GM23338 (cell line): Measurements from ENCODE around the gene BMAL1. TPM values are rescaled to one million over a fixed set of nuclear protein-coding genes. Genes with fewer than 3 reads are reported as not detected.

Experiments
- ATAC-seq: fragments of 200-7000 bp; cut with Tn5 transposase; 3 replicates; pipeline ENCODE4 v1.9.1; 2020
- DNase-seq: peaks from one replicate; pipeline ENCODE4 v3.0.0-alpha.2; 2015; ENCODE audit warnings: low spot score
- H2AFZ ChIP-seq: fragments of 200-600 bp; sonication (generic); 2 replicates; pipeline ENCODE4 v1.8.0; 2016; ENCODE audit warnings: antibody characterized with exemption, mild to moderate bottlenecking, moderate library complexity
- H3F3A ChIP-seq: fragments of 200-600 bp; sonication (generic); replicated peaks from 2 replicates; pipeline ENCODE4 v1.8.0; 2017; ENCODE audit warnings: antibody characterized with exemption, mixed run types, low read depth
- H3K27ac ChIP-seq: fragments of 200-600 bp; sonication (generic); 2 replicates; pipeline ENCODE4 v1.6.1; 2016; ENCODE audit warnings: low read depth
- H3K27me3 ChIP-seq: fragments of 200-600 bp; sonication (generic); 2 replicates; pipeline ENCODE4 v1.8.0; 2016; ENCODE audit warnings: mild to moderate bottlenecking, mixed run types, moderate library complexity; ENCODE audit not compliant: insufficient read depth
- H3K36me3 ChIP-seq: fragments of 200-600 bp; sonication (generic); 2 replicates; pipeline ENCODE4 v1.8.0; 2016; ENCODE audit warnings: mild to moderate bottlenecking; ENCODE audit not compliant: insufficient read depth
- H3K4me1 ChIP-seq: fragments of 200-600 bp; sonication (generic); 2 replicates; pipeline ENCODE4 v1.8.0; 2016; ENCODE audit warnings: mild to moderate bottlenecking, moderate library complexity; ENCODE audit not compliant: insufficient read depth
- H3K4me2 ChIP-seq: fragments of 200-600 bp; sonication (generic); 2 replicates; pipeline ENCODE4 v1.7.1; 2017; ENCODE audit warnings: mixed run types
- H3K4me3 ChIP-seq: fragments of 200-600 bp; sonication (generic); 2 replicates; pipeline ENCODE4 v1.6.1; 2016; ENCODE audit warnings: mixed run types
- H3K79me2 ChIP-seq: fragments of 200-600 bp; sonication (generic); replicated peaks from 2 replicates; pipeline ENCODE4 v1.8.0; 2017; ENCODE audit warnings: mild to moderate bottlenecking; ENCODE audit not compliant: insufficient read depth
- H3K9me2 ChIP-seq: fragments of 200-600 bp; sonication (generic); 2 replicates; pipeline ENCODE4 v1.8.0; 2017; ENCODE audit not compliant: insufficient read depth
- H4K20me1 ChIP-seq: fragments of 200-600 bp; sonication (generic); replicated peaks from 2 replicates; pipeline ENCODE4 v1.8.0; 2017; ENCODE audit warnings: mild to moderate bottlenecking; ENCODE audit not compliant: insufficient read depth
- H3K27ac Mint-ChIP-seq: 2 replicates; pipeline ENCODE4 v1.8.0; 2020; ENCODE audit warnings: inconsistent platforms, mild to moderate bottlenecking, moderate library complexity, mixed read lengths
- H3K27me3 Mint-ChIP-seq: 3 replicates; pipeline ENCODE4 v1.8.0; 2022; ENCODE audit warnings: low read depth, mild to moderate bottlenecking, moderate library complexity, mixed read lengths, inconsistent platforms; ENCODE audit not compliant: insufficient read depth, poor library complexity
- H3K36me3 Mint-ChIP-seq: 3 replicates; pipeline ENCODE4 v1.8.0; 2021; ENCODE audit warnings: low read depth, mild to moderate bottlenecking, inconsistent platforms, moderate library complexity, mixed read lengths
- H3K4me1 Mint-ChIP-seq: 3 replicates; pipeline ENCODE4 v1.8.0; 2020; ENCODE audit warnings: mild to moderate bottlenecking, inconsistent platforms, mixed read lengths
- H3K4me3 Mint-ChIP-seq: 3 replicates; pipeline ENCODE4 v1.8.0; 2021; ENCODE audit warnings: moderate library complexity, mild to moderate bottlenecking, inconsistent platforms, mixed read lengths
- H3K9me3 Mint-ChIP-seq: 3 replicates; pipeline ENCODE4 v1.8.0; 2020; ENCODE audit warnings: moderate library complexity, mild to moderate bottlenecking, inconsistent platforms, mixed read lengths
- CREB1 ChIP-seq: fragments of 250-450 bp; sonication (Bioruptor Pico); IDR thresholded peaks from 2 replicates; pipeline ENCODE4 v1.5.0; 2020; ENCODE audit warnings: low read depth, mild to moderate bottlenecking, moderate library complexity
- EZH2phosphoT487 ChIP-seq: fragments of 200-600 bp; sonication (generic); IDR thresholded peaks from one replicate; pipeline ENCODE4 v1.8.1; 2018; ENCODE audit warnings: antibody characterized with exemption; ENCODE audit not compliant: unreplicated experiment
- JUNB ChIP-seq: IDR thresholded peaks from one replicate; pipeline ENCODE4 v1.6.1; 2016; ENCODE audit warnings: antibody characterized with exemption; ENCODE audit not compliant: unreplicated experiment
- NANOG ChIP-seq: IDR thresholded peaks from 2 replicates; pipeline ENCODE4 v1.6.1; 2016; ENCODE audit warnings: antibody characterized with exemption, borderline replicate concordance
- POLR2AphosphoS5 ChIP-seq: IDR thresholded peaks from 2 replicates; pipeline ENCODE4 v1.6.1; 2016; ENCODE audit warnings: antibody characterized with exemption, low read depth
- ZNF331 ChIP-seq: fragments of 250-450 bp; sonication (Bioruptor Pico); IDR thresholded peaks from 2 replicates; pipeline ENCODE4 v1.5.0; 2020; ENCODE audit warnings: low read depth, mild to moderate bottlenecking, moderate library complexity
- polyA plus RNA-seq: library from polyadenylated mRNA; unstranded; fragments of >200 nt; fragmentation: Nextera tagmentation; extraction: Ambion mirVana; gene quantifications from 2 replicates; pipeline ENCODE4 v1.2.1, GENCODE V29; 2016
- total RNA-seq: library from RNA; depleted of rRNA; stranded (reverse); fragments of >200 nt; shearing (Covaris generic); gene quantifications from 2 replicates; pipeline ENCODE4 v1.2.3, GENCODE V29; 2014
- TF ChIP-seq, protein P1 (sequence below), 2 experiments: fragments of 200-600 bp in 1 of 2; sonication (generic) in 1 of 2; conservative IDR thresholded peaks; 2 replicates each; pipeline versions ENCODE4 v1.5.1 to v1.6.1; 2016 to 2017; ENCODE audit warnings: antibody characterized with exemption in 2 of 2, low read depth in 2 of 2, mild to moderate bottlenecking in 2 of 2, moderate library complexity in 1 of 2
- TF ChIP-seq, protein P2 (sequence below): IDR thresholded peaks from 2 replicates; pipeline ENCODE4 v1.6.1; 2016; ENCODE audit warnings: antibody characterized with exemption
- TF ChIP-seq, protein P3 (sequence below): IDR thresholded peaks from one replicate; pipeline ENCODE4 v1.6.1; 2018; ENCODE audit warnings: antibody characterized with exemption; ENCODE audit not compliant: unreplicated experiment

Gene BMAL1
- total and polyA plus RNA-seq, 2 experiments from 2014 or later = 5.1 to 7.2 TPM

DNA sequence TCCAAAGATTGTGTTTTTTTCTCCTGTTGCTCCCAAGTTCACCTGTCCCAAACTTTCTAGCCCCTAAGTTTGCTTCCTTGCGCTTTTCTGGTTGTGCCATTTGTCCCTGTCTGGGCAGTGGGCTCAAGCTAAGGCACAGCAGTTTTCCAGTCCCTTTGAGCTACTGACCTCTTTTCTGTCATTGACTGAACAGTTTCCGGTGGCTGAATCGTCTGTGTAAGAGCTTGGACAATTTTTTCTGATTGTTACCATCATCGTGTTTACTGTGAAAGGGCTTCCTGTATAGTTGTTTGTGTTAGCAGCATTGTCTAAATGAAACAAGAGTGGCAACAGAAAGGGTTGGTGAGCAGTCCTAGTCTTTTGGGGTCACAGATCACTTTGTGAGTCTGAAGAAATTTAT lies 49.8 kb downstream of the BMAL1 start:
- no peak overlapping the region for H3K27ac ChIP-seq
- no peaks in the 10 kb centered on the region for H3K4me1 ChIP-seq
- ATAC-seq = no peak
- H3K9me2 ChIP-seq = no peaks in the 10 kb centered on the region
- peaks cover 9% of the 10 kb centered on the region for H3K4me1 Mint-ChIP-seq
- no peak overlapping the region for H3K4me3 ChIP-seq
- no peaks in the 10 kb centered on the region for H4K20me1 ChIP-seq
- TF ChIP-seq NANOG (no peak), CREB1 (CRISPR knock-in tag) (no peak), POLR2AphosphoS5 (no peak), ZNF331 (CRISPR knock-in tag) (no peak), EZH2phosphoT487 (no peak)
- TF ChIP-seq, protein P1, sequence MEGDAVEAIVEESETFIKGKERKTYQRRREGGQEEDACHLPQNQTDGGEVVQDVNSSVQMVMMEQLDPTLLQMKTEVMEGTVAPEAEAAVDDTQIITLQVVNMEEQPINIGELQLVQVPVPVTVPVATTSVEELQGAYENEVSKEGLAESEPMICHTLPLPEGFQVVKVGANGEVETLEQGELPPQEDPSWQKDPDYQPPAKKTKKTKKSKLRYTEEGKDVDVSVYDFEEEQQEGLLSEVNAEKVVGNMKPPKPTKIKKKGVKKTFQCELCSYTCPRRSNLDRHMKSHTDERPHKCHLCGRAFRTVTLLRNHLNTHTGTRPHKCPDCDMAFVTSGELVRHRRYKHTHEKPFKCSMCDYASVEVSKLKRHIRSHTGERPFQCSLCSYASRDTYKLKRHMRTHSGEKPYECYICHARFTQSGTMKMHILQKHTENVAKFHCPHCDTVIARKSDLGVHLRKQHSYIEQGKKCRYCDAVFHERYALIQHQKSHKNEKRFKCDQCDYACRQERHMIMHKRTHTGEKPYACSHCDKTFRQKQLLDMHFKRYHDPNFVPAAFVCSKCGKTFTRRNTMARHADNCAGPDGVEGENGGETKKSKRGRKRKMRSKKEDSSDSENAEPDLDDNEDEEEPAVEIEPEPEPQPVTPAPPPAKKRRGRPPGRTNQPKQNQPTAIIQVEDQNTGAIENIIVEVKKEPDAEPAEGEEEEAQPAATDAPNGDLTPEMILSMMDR (conservative IDR thresholded peaks at IDR 0.05; ENCODE audit: low read depth in 2 of 2) = no peak
- H3K4me2 ChIP-seq = no peak overlapping the region
- no peak overlapping the region for H3K4me3 Mint-ChIP-seq
- no peaks in the 10 kb centered on the region for H3K27me3 ChIP-seq
- H3K79me2 ChIP-seq = no peaks in the 10 kb centered on the region
- no peaks in the 10 kb centered on the region for H3K36me3 Mint-ChIP-seq
- no peaks in the 10 kb centered on the region for H3K9me3 Mint-ChIP-seq
- peaks cover 4% of the 10 kb centered on the region for H3K27me3 Mint-ChIP-seq
- no peak overlapping the region for H2AFZ ChIP-seq
- no peak for DNase-seq
- no peaks in the 10 kb centered on the region for H3F3A ChIP-seq
- no peak overlapping the region; the same call in 1 of the 2 replicates for H3K27ac Mint-ChIP-seq
- no peaks in the 10 kb centered on the region for H3K36me3 ChIP-seq

DNA sequence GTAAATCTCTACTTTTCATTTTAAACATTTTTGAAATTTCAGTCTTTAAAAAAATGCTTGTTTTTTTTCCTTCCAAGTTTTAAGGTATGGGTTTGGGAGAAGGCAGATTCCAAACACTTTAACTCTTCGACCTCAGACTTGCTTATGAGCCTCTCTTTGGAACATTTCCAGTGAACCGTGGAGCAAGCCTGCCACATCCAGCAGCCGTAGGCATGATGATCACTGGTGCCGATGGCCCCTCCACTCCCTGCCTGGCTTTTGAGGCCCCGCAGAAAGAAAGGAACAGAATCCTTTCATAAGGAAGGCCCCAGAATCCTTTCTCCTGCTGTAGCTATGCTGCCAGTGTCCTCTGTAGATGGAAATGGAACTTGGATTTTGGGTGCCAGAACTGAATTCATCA lies 50.7 kb downstream of the BMAL1 start:
- Histone ChIP-seq H3K9me2 (no peaks in the 10 kb centered on the region), H3K4me3 (no peak overlapping the region), H3K36me3 (no peaks in the 10 kb centered on the region), H3K4me1 (no peaks in the 10 kb centered on the region), H3K27ac (no peak overlapping the region), H3K4me2 (no peak overlapping the region), H3K79me2 (no peaks in the 10 kb centered on the region), H2AFZ (no peak overlapping the region), H3F3A (no peaks in the 10 kb centered on the region), H4K20me1 (no peaks in the 10 kb centered on the region), H3K27me3 (no peaks in the 10 kb centered on the region)
- TF ChIP-seq EZH2phosphoT487 = no peak
- TF ChIP-seq JUNB = no peak
- TF ChIP-seq CREB1 (CRISPR knock-in tag) = no peak
- Mint-ChIP-seq H3K27ac (no peak overlapping the region), H3K4me1 (peaks cover 9% of the 10 kb centered on the region), H3K36me3 (no peaks in the 10 kb centered on the region), H3K9me3 (no peaks in the 10 kb centered on the region), H3K27me3 (peaks cover 3% of the 10 kb centered on the region), H3K4me3 (no peak overlapping the region)
- DNase-seq (no peak), ATAC-seq (no peak)

DNA sequence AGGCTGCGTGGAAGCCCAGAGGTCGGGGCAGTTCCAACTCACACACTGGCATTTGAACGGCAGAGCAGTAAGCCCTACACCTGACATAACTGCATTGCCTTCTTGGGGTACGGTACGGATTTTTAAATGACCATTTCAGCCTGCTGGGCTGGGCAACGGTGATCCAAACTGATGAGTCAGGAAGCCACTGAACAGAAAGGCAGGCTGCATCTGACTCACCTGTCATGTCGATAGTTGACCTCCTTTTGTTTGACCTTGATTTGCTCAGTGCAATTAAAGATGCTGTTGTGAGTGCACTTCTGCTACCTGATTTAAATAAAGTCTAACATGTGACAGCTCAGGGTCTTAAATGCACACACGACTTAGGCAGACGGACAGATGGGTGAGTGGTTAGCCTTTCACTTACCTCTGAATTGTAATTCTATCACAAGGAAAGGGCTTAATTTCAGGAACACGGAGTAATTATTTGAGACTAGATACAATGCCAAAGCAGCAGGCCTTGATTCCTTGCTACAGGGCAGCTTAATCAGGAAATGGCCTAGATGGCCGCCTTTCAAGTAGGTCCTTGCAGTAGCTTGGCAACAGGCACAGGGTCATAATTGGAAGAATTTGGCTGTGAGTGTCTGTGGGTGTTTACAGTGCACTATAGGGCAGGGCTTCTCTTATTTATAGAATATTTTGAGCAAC lies 52.2 kb downstream of the BMAL1 start:
- no peak overlapping the region for H3K27ac ChIP-seq
- no peaks in the 10 kb centered on the region for H3F3A ChIP-seq
- ATAC-seq = no peak
- Mint-ChIP-seq H3K9me3 (no peaks in the 10 kb centered on the region), H3K36me3 (no peaks in the 10 kb centered on the region), H3K4me3 (no peak overlapping the region), H3K27ac (no peak overlapping the region), H3K4me1 (peaks cover 3% of the 10 kb centered on the region), H3K27me3 (peaks cover under 1% of the 10 kb centered on the region)
- no peak overlapping the region for H2AFZ ChIP-seq
- no peaks in the 10 kb centered on the region for H3K9me2 ChIP-seq
- no peak overlapping the region for H3K4me3 ChIP-seq
- no peaks in the 10 kb centered on the region for H3K4me1 ChIP-seq
- H4K20me1 ChIP-seq = no peaks in the 10 kb centered on the region
- H3K79me2 ChIP-seq = no peaks in the 10 kb centered on the region
- no peak overlapping the region for H3K4me2 ChIP-seq
- DNase-seq = no peak
- H3K36me3 ChIP-seq = no peaks in the 10 kb centered on the region
- no peaks in the 10 kb centered on the region for H3K27me3 ChIP-seq
- TF ChIP-seq, protein P2, sequence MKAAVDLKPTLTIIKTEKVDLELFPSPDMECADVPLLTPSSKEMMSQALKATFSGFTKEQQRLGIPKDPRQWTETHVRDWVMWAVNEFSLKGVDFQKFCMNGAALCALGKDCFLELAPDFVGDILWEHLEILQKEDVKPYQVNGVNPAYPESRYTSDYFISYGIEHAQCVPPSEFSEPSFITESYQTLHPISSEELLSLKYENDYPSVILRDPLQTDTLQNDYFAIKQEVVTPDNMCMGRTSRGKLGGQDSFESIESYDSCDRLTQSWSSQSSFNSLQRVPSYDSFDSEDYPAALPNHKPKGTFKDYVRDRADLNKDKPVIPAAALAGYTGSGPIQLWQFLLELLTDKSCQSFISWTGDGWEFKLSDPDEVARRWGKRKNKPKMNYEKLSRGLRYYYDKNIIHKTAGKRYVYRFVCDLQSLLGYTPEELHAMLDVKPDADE = no peak
- TF ChIP-seq JUNB (no peak), EZH2phosphoT487 (no peak)
- TF ChIP-seq, protein P3, sequence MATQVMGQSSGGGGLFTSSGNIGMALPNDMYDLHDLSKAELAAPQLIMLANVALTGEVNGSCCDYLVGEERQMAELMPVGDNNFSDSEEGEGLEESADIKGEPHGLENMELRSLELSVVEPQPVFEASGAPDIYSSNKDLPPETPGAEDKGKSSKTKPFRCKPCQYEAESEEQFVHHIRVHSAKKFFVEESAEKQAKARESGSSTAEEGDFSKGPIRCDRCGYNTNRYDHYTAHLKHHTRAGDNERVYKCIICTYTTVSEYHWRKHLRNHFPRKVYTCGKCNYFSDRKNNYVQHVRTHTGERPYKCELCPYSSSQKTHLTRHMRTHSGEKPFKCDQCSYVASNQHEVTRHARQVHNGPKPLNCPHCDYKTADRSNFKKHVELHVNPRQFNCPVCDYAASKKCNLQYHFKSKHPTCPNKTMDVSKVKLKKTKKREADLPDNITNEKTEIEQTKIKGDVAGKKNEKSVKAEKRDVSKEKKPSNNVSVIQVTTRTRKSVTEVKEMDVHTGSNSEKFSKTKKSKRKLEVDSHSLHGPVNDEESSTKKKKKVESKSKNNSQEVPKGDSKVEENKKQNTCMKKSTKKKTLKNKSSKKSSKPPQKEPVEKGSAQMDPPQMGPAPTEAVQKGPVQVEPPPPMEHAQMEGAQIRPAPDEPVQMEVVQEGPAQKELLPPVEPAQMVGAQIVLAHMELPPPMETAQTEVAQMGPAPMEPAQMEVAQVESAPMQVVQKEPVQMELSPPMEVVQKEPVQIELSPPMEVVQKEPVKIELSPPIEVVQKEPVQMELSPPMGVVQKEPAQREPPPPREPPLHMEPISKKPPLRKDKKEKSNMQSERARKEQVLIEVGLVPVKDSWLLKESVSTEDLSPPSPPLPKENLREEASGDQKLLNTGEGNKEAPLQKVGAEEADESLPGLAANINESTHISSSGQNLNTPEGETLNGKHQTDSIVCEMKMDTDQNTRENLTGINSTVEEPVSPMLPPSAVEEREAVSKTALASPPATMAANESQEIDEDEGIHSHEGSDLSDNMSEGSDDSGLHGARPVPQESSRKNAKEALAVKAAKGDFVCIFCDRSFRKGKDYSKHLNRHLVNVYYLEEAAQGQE = no peak
